Measurements from ENCODE around the gene SEH1L. TPM values are rescaled to one million over a fixed set of nuclear protein-coding genes. Genes with fewer than 3 reads are reported as not detected.

SEH1L gene
- total RNA-seq, 1 experiment from 2014 or later: 61.2 TPM

GRCh38 chr18:12928206-12928605, 19.6 kb upstream of the SEH1L start:
- no TSS peak for BruUV-seq (replicated peaks)
- no peaks in the 10 kb centered on the region for H3K4me1 Mint-ChIP-seq (ENCODE audit: low read depth, unreplicated experiment)
- no peaks in the 10 kb centered on the region for H3K9me3 Mint-ChIP-seq (ENCODE audit: low read depth, unreplicated experiment)
- no peaks in the 10 kb centered on the region for H3K36me3 Mint-ChIP-seq (ENCODE audit: insufficient read depth, unreplicated experiment)
- peaks cover 18% of the 10 kb centered on the region for H3K27me3 Mint-ChIP-seq (ENCODE audit: unreplicated experiment)
- no peak for DNase-seq
- no peak for TF ChIP-seq CTCF (IDR thresholded peaks at IDR 0.05; ENCODE audit: unreplicated experiment)
- CTCF ChIA-PET: interaction anchor here (0.8 kb wide), 1 partner anchor 224 kb away, joined by 3 read pairs; no protein-coding TSS in a partner anchor
- H3K4me3 Mint-ChIP-seq (ENCODE audit: low read depth, unreplicated experiment): no peak overlapping the region
- intact Hi-C loops (cut with micrococcal nuclease; ENCODE audit: unreplicated experiment): no loop called here
- H3K27ac Mint-ChIP-seq (ENCODE audit: unreplicated experiment): no peak overlapping the region

GRCh38 chr18:12928641-12929040, 19.2 kb upstream of the SEH1L start:
- intact Hi-C loops (cut with micrococcal nuclease; ENCODE audit: unreplicated experiment): no loop called here
- no TSS peak for BruUV-seq (replicated peaks)
- H3K9me3 Mint-ChIP-seq (ENCODE audit: low read depth, unreplicated experiment): no peaks in the 10 kb centered on the region
- no peak for TF ChIP-seq CTCF (IDR thresholded peaks at IDR 0.05; ENCODE audit: unreplicated experiment)
- CTCF ChIA-PET: interaction anchor here (0.8 kb wide), 1 partner anchor 223 kb away, joined by 3 read pairs; no protein-coding TSS in a partner anchor
- peaks cover 15% of the 10 kb centered on the region for H3K27me3 Mint-ChIP-seq (ENCODE audit: unreplicated experiment)
- H3K4me3 Mint-ChIP-seq (ENCODE audit: low read depth, unreplicated experiment): no peak overlapping the region
- H3K27ac Mint-ChIP-seq (ENCODE audit: unreplicated experiment): no peak overlapping the region
- H3K36me3 Mint-ChIP-seq (ENCODE audit: insufficient read depth, unreplicated experiment): no peaks in the 10 kb centered on the region
- DNase-seq: no peak
- H3K4me1 Mint-ChIP-seq (ENCODE audit: low read depth, unreplicated experiment): no peaks in the 10 kb centered on the region

GRCh38 chr18:12929477-12930083, 18.2 kb upstream of the SEH1L start:
- no TSS peak for BruUV-seq (replicated peaks)
- peaks cover 5% of the 10 kb centered on the region for H3K4me1 Mint-ChIP-seq (ENCODE audit: low read depth, unreplicated experiment)
- peaks cover 15% of the 10 kb centered on the region for H3K27me3 Mint-ChIP-seq (ENCODE audit: unreplicated experiment)
- H3K9me3 Mint-ChIP-seq (ENCODE audit: low read depth, unreplicated experiment): no peaks in the 10 kb centered on the region
- H3K27ac Mint-ChIP-seq (ENCODE audit: unreplicated experiment): no peak overlapping the region
- intact Hi-C loops (cut with micrococcal nuclease; ENCODE audit: unreplicated experiment): no loop called here
- no peak overlapping the region for H3K4me3 Mint-ChIP-seq (ENCODE audit: low read depth, unreplicated experiment)
- no peaks in the 10 kb centered on the region for H3K36me3 Mint-ChIP-seq (ENCODE audit: insufficient read depth, unreplicated experiment)
- no peak for TF ChIP-seq CTCF (IDR thresholded peaks at IDR 0.05; ENCODE audit: unreplicated experiment)
- DNase-seq: no peak
- CTCF ChIA-PET: interaction anchor here (0.6 kb wide), 2 partner anchors 70 to 82 kb away, joined by 3 to 5 read pairs; no protein-coding TSS in a partner anchor

- Mint-ChIP-seq H3K9me3 (ENCODE audit: low read depth, unreplicated experiment) (no peaks in the 10 kb centered on the region), H3K36me3 (ENCODE audit: insufficient read depth, unreplicated experiment) (no peaks in the 10 kb centered on the region), H3K27ac (ENCODE audit: unreplicated experiment) (no peak overlapping the region), H3K4me3 (ENCODE audit: low read depth, unreplicated experiment) (no peak overlapping the region), H3K4me1 (ENCODE audit: low read depth, unreplicated experiment) (peaks cover 9% of the 10 kb centered on the region), H3K27me3 (ENCODE audit: unreplicated experiment) (peaks cover 15% of the 10 kb centered on the region)
- no peak for TF ChIP-seq CTCF (IDR thresholded peaks at IDR 0.05; ENCODE audit: unreplicated experiment)
- intact Hi-C loops (cut with micrococcal nuclease; ENCODE audit: unreplicated experiment): no loop called here
- CTCF ChIA-PET: interaction anchor here (0.6 kb wide), 1 partner anchor 365 kb away, joined by 3 read pairs; no protein-coding TSS in a partner anchor
- DNase-seq: no peak
- BruUV-seq (replicated peaks): no TSS peak
Observed at GRCh38 chr18:12930376-12930775, 17.4 kb upstream of the SEH1L start.
